Stimulated activated naive CD4-positive, alpha-beta T cell treated with Interleukin-2 at 50 U/mL for 16 hours (primary cell): ENCODE measurements around the gene ACACA.
"Not testable (repeated sequence)": the region's sequence is repeated elsewhere in the genome, so short reads cannot be mapped to it uniquely, and the experiment has no call there.

Experiments
- DNase-seq: peaks from one replicate; lab custom pipeline; 2025; lab: John Stamatoyannopoulos, UW

ACACA gene

GRCh38 chr17:37096071-37096470 is 310.6 kb downstream of the ACACA start:
- no peak for DNase-seq

GRCh38 chr17:37094391-37094790 is 312.2 kb downstream of the ACACA start:
- no peak for DNase-seq

GRCh38 chr17:37092701-37093100 is 313.9 kb downstream of the ACACA start:
- no peak for DNase-seq

- no peak for DNase-seq
Measured at GRCh38 chr17:37092071-37092470, 314.6 kb downstream of the ACACA start.

- no peak for DNase-seq
Measured at GRCh38 chr17:37090941-37091340, 315.7 kb downstream of the ACACA start.

- peak; percentile 23 for DNase-seq
Measured at GRCh38 chr17:37089956-37090355, 316.7 kb downstream of the ACACA start.

- DNase-seq = no peak
Measured at GRCh38 chr17:37088913-37089312, 317.7 kb downstream of the ACACA start.

GRCh38 chr17:37088459-37088858 is 318.2 kb downstream of the ACACA start:
- DNase-seq = no peak

GRCh38 chr17:37087683-37088082 is 319.0 kb downstream of the ACACA start:
- DNase-seq = no peak

GRCh38 chr17:37086948-37087347 is 319.7 kb downstream of the ACACA start:
- DNase-seq = no peak

- DNase-seq = no peak
Measured at GRCh38 chr17:37086334-37086733, 320.3 kb downstream of the ACACA start.

- DNase-seq = no peak
Measured at GRCh38 chr17:37084372-37084771, 322.3 kb downstream of the ACACA start.

- no peak for DNase-seq
Measured at GRCh38 chr17:37083456-37083855, 323.2 kb downstream of the ACACA start.

- no peak for DNase-seq
Measured at GRCh38 chr17:37082985-37083384, 323.7 kb downstream of the ACACA start.

- no peak for DNase-seq
Measured at GRCh38 chr17:37082311-37082860, 324.2 kb downstream of the ACACA start.

- no peak for DNase-seq
Measured at GRCh38 chr17:37081287-37081686, 325.3 kb downstream of the ACACA start.

- no peak for DNase-seq
Measured at GRCh38 chr17:37079735-37080134, 326.9 kb downstream of the ACACA start.

- no peak for DNase-seq
Measured at GRCh38 chr17:37079065-37079708, 327.4 kb downstream of the ACACA start.

GRCh38 chr17:37073464-37073863 is 333.2 kb downstream of the ACACA start:
- not testable (repeated sequence) for DNase-seq

- DNase-seq = no peak
Measured at GRCh38 chr17:37069087-37069486, 337.5 kb downstream of the ACACA start.

GRCh38 chr17:37068266-37068665 is 338.4 kb downstream of the ACACA start:
- DNase-seq = no peak

- no peak for DNase-seq
Measured at GRCh38 chr17:37067555-37068111, 339.0 kb downstream of the ACACA start.

- DNase-seq = no peak
Measured at GRCh38 chr17:37066322-37067255, 340.0 kb downstream of the ACACA start.
